Activated CD8-positive, alpha-beta memory T cell treated with anti-CD3 and anti-CD28 coated beads for 48 hours (primary cell): ENCODE measurements around the gene TMPRSS15.
"Not testable (repeated sequence)": the region's sequence is repeated elsewhere in the genome, so short reads cannot be mapped to it uniquely, and the experiment has no call there.

ENCODE experiments used
- DNase-seq, 3 experiments: peaks; one replicate each; pipeline ENCODE4 v3.0.0-alpha.2; 2020; ENCODE audit warnings: low read depth in 2 of 3, low spot score in 2 of 3

TMPRSS15 gene

DNA sequence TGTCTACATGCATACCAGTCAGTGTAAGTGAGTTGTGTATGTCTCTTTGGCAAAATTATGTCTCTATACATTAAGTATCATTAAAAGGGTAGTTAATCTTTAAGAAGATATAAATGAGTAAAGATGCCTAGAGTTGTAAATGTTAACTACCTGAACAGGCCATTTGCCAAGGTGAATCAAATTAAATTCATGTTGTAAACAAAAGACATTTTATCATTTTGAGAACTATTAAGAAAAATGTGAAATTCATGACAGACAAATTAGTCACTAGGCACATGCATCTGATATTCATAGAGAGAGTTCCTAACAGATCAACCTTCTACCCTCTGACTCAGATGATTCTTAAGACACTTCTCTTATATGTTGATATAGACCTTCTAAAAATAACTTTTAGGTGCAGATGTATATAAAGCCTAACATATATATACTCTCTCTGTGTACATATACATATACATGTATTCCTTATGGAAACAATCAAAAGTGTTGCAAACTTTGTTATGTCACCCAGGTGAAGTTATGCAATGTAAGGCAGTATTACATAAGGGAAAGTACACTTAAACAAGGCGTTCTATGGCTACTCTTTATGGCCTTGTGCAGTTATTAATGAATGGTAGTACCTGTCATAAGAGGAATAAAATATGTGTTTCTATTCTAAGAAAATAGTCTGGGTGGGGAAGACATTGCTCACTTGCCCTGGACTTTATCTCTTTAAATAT, at the start of gene TMPRSS15:
Gene TMPRSS15 (minus strand): TSS at position 51 of the 716 bp plus-strand sequence. CDS start 163 bp downstream, outside the sequence.
- DNase-seq, result no peak

DNA sequence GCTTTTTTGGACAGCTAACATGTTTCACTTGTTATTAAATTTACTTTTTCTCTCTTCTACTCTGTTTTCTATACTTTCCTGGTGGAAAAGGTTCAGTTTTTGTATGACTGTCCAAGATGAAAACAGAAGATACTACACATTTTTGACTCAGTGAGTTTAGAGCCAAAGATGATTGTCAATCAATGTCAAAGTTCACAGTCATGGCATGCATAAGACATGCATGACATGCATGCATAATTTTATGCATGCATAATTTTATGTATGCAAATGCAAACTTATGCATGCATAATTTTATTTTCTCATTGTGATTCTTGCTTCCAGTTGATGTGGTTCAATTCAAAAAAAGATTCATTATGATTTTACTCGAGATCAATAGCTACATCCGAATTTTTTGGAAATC, 48.1 kb upstream of the TMPRSS15 start:
- no peak for DNase-seq

DNA sequence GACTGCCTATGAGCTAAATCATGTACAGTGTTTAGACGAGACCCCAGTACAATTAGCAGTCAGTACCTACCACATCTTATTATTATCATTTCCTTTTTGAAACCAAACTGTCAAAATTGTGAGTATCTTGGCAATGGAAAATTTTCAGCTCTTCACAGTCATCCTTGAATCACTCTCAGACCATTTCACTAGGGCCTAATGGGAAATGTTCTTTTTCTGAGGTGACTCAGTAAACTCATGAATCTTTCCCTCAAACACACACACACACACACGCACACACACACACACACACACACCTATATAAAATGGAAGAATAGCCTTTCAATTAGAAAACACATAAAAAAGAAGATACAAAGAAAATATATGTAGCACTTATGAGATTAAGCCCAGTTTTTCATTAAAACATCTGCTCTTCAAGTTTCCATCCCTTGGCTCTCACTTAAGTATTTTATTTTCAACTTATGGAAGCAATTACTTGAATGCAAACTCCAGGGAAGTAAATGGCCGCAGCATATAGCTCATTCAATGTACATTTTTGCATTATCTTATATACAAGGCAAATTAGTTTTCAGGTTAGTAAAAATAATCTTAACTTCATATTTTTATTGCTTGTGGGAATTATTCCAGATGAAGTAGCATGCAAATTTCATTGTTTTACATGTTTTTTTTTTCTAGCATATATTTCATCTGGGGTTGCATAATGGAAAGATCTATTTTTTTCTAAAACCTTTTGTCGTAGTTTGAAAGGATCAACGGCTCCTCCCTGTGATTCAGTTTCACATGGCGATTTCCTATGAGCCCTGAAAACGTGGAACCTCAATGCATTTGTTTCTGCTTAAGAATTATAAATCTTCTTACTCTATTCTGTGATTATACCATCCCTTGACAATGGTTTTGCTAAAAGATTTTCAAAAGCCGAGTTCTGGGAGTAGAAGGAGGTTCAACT, 46.3 kb upstream of the TMPRSS15 start:
- DNase-seq, result no peak

DNA sequence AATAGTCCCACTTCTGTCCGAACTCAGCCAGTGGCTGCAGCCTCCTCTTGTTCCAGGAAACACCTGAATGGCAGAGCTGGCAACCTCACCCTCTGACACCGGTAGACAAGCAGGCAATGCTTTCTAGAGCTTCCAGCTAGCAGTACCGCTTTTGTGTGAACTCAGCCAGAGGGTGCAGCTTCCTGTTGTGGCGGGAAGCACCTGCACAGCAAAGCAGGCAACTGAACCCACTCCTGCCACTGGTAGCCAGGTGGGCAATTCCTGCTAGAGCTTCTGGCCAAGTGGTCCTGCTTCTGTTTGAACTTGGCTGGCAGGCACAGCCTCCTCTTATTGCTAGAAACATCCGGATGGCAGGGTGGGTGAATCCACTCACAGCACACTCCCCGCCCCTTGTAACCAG, 40.1 kb upstream of the TMPRSS15 start:
- DNase-seq, result no peak

DNA sequence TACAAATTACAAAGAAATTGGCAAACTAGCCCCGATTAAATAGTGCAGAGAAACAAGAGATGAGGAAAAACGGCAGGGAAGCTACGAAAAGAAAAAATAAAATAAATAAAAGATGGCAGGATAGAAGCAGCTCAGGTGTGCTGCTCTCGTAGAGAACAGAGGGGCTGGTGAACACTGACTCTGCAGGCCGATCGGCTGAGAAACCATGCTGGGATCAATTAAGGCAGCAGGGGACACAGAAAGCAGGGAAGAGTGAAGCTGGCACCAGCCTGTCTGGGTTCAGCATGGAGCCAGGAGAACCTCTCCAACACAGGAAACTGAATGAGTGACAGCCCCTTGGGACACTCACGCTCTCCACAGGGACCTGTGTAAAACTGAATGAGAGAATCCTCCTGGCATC, 39.5 kb upstream of the TMPRSS15 start:
- no peak for DNase-seq

DNA sequence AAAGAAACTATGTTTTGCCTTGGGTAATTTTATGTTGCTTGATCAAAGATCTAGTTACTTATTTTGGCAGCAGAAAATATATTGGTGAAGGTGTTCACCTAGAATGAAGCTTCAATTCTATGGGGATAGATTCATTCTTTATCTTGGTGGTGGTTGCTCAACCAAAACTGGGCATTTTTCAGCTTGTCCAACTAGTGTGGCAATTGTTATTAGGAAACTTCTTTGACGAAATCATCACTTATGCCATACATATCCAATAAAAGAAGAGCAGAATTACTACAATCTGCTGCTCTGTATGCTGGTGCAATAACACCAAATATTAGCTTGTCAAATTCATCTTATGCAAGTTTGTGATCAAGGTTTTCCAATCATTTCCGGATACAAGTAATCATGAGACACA, 26.8 kb upstream of the TMPRSS15 start:
- no peak for DNase-seq

DNA sequence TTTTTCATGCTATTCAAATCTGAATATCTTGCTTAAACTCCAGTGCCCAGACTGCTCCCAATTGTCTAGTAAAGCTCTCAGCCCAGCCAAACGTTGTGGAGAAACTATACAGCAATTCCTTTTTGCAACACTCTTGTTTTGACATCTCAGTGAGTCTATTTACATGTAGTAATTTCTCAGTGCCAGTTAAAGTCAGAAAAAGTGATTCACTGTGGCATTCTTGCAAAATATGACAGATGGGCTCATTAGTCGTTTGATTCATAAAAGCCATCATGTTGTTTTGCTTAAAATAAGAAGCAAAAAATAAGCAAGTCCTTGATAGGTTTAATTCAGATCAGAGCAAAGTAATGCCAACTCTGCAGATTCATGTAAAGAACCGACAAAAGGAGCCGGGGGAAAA, 20.7 kb upstream of the TMPRSS15 start:
- DNase-seq, result no peak

DNA sequence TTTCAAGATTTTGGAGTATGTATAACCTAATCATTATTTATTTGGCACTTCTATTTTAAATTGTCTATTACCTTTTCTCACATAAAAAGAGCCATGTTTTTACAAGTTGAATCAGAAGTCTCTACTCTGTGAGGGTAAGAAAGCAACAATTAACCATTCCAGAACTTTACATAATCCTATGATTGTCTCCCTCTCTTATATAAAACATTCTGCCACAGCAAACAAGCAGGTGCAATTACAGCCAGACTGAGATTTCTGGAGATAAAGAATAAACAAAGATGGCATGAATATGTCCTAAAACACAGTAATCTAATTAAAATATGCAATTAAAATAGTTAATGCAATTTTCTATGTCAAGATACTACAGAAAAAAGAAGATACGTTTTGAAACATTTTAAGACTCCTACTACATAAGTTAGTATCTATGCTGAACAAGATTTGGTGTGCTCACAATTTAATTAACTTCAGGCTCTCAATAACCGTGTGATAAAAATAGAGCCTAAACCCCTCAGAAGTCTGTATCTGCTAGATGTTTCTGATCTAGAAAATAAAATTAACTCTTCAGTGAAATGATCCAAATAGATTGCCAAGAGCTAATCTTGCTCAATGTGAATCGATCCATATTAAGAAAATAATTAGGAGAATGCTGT, 13.7 kb upstream of the TMPRSS15 start:
- no peak for DNase-seq

DNA sequence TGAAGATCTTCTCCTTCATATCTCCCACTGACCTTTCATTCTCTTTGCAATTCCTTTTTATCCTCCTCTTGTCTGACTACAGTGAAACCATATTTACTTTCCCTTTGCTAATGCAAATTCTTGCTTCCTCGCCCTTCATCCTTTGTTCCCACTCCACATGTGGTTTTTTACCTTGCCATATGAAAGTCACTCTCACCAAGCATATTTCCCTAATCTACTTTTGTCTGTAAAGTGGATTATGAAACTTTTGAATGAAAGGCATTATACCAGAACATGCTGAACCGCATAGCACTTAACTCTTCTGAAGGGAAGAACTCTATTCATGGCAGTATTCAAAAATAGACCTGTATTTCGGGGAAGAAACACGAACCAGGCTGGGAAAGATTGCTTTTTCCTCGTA, 8.0 kb upstream of the TMPRSS15 start:
- no peak for DNase-seq

DNA sequence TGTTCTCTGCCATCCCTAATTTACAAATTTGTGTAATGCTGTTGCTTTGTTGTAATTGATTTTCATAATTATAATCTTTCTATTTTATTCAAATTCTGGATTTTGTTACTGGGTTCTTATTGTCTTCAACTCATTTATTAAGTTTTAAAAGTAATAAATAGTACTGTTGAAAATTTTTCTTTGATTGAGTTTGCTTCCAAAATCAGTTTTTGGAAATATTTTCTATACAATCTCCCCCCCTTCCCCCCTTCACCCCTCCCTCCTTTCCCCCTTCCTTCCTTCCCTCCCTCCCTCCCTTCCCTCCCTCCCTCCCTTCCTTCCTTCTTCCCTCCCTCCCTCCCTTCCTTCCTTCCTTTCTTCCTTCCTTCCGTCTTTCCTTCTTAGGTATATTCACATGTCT, 6.0 kb upstream of the TMPRSS15 start:
- no peak for DNase-seq

DNA sequence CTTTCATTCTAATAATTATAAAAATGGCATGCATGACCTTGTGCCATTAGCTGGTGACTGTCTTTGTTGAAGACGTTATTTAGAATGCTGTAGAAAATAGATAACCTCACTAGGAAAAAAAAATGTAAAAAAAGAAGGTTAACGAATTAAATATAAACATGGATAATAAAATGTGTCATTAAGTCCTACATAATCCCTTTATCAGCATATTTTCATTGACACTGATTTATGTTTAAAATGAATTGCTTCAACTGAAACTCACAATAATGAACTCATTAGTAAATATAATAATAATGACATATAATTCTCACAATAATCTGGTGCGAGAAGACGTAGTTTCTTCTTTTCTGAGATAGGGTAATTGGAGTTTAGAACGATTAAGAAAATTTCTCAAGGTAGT, 4.7 kb downstream of the TMPRSS15 start:
- no peak for DNase-seq

DNA sequence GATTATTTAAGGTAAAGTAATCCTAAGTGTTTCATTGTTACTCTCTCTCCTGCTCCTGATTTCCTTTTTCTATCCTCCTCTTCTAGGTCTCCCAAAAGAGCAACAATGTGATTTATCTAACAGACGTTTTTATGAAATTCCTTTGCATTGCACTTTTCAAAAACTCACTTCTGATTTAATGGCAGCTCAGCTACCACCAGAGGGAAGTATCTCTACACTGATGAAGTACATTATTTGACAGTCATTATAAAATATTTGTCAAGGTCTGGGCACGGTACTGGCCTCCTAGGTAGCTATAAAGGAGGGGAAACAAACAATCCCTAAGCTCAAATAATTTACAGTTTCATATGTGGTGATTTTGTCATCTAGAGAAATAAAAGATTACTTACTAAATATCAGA, 15.6 kb downstream of the TMPRSS15 start:
- no peak for DNase-seq

DNA sequence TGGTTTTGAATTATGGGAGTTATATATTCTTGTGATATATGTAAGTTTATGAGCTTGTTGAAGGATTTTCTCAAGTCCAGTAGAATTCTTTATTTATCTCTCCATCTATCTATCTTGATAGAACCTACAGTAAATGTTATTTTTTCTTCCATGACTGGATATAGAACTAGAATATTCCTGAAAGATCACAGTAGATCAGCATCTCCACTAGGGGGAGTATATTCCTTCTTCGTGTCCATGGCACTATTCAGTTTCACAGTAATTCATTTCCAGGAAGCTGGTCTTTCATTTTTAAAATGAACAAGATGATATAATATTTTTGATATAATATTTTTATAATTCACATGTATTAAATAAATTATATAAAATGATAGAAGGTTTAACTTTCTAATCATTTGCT, 18.8 kb downstream of the TMPRSS15 start:
- no peak for DNase-seq

DNA sequence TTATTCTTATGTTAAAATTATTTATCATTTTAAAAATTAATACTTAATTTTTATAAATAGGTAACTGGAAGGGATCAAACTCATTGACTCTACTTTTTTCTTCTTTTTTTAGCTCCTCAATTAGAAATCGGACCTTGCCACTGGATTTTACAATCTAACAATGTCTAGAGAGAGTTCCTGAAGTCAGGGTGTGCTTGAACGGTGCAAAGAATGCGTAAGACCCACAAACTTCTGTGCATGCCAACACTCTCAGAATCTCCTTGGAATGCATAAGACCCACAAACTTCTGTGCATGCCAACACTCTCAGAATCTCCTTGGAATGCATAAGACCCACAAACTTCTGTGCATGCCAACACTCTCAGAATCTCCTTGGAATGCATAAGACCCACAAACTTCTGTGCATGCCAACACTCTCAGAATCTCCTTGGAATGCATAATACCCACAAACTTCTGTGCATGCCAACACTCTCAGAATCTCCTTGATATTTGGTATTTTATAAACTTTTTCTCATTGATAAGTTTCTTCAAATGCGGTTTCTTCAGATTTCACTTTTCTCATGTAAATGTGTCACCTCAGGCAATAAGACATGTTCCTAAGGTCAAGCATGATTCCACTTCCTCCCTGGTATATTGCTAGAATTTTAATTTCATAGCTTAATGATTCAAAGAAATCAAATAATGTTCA, 20.5 kb downstream of the TMPRSS15 start:
- not testable (repeated sequence) for DNase-seq

DNA sequence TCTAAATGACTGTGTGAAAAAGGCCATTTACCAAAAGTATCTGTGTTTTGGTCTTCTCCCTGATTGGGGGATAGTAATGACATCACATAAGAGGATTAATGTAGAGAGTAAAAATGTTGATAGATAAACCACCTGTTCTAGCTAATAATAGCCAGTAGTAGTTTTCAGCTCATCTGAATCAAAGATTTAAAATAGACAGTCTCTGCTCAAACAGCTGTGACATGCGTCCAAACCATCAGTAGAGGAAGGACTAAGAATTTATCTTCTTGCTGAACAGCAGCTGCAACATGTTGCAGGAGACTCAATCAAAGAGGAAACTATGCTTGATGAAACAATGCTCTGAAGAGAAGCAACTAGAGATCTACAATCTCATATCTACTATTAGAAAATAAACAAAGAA, 21.4 kb downstream of the TMPRSS15 start:
- DNase-seq, result no peak

DNA sequence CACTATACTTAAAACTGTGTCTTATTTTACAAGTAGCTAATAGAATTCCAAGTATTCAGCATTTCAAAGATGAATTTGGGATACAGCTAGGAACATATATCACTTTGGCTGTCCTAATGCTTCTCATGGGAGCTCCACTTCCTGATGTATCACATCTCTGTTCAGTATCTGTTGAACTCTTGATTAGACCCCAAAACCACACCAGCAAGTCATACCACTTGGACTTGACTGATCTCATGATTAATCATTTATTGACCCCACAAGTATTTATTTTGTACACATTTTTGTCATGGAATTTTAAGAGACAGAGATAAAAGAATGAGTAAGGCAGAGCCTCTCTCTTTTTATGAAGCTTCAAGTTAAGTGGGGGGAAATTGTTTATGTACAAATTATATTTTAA, 30.0 kb downstream of the TMPRSS15 start:
- no peak for DNase-seq

DNA sequence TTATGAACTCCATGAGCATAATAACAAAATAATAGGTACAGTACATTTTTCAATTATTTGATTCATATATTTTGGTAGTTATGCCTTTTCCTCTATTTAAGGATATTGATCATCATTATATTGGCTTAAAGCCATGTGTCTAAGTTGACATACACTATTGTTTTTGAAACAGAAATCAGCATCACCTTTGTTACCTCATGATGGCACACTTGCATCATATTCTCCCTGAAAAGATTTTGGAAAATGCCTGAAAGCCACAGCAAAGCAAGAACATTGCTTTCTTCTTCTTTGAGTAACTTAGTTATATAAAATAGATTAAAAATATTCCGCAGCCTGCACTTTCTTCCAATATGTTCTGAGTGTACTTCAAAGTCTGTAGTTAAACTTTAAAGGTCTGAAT, 33.3 kb downstream of the TMPRSS15 start:
- no peak for DNase-seq

DNA sequence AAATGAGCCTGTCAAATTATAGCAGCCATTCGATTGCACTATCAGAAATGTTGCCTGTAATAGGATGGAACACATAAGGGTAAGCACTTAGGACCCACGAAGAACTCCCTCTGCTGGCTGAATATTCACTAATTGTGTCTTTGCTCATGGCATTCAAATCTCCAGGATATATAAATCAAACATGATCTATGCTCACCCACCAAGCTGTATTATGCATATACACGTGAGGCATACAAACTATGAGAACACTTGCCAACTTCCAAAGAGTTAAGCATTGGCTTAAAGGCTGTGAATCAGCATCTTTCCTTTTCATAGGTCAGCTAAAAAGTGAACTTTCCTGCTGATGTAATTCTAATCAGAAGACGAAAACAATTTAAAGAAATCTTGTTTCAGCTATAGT, 34.5 kb downstream of the TMPRSS15 start:
- no peak for DNase-seq

DNA sequence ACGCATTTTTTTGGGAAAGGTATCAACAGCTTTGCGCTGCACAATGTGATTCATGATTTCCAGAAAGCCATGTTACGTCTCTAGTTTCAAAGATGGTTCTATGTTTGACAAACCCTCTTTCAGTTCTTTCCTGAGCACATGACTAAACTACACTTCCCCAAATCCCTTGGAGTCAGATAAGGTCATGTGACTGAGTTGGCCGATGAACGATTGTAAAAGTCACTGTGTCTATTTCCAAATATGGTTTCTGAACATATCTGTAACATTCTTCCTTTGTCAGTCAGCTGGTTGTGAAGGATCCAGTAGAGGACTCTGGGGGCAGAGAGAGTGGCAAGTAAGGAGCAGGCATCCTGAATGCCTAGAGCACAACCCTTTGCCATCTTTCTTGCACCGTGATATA, 35.4 kb downstream of the TMPRSS15 start:
- no peak for DNase-seq

DNA sequence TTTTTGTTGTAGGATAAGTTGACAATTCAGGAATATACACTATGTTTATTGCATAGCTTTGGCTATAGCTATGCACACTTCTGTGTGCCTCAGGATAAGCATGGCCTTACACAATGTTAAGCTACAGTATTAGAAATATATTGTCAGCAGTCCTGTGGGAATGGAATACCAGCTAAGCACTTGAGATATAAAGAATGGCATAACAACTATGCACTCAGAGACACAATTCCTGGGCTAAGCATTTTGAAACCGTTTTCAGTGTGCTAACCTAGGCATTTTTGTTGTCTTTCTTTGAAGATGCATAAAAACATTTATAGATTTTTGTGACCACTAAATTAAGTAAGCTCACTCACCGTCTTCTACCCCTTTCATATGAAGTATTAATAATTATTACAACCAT, 46.8 kb downstream of the TMPRSS15 start:
- no peak for DNase-seq

DNA sequence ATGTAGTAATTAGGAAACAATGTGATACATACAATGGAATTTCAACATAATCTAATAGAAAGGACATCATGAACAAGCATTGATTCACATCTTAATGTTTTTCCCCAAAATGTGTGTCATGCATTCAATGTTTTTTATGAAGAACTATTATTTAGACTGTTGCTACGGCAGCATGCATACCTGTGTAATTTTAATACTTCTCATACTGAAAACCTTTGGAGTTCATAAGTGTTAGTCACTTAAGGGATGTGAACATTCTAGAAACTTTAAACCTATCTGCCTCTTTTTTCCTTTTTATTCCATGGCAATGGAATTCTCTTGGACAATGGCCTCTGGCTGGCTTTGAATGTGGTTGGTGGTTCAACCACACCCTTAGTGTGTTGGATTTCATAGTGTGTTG, 48.6 kb downstream of the TMPRSS15 start:
- DNase-seq, result no peak
